DOHH2 (cell line): ENCODE measurements around the gene ZNRD2.

ENCODE experiments used
- H3F3A ChIP-seq: fragments of 200-600 bp; sonication (generic), shearing (Covaris generic); 2 replicates; pipeline ENCODE4 v1.6.0; 2016; ENCODE audit warnings: antibody characterized with exemption, mild to moderate bottlenecking; ENCODE audit not compliant: control insufficient read depth, insufficient read depth
- H3K27ac ChIP-seq: fragments of 200-600 bp; sonication (generic); 2 replicates; pipeline ENCODE4 v1.5.1; 2014; ENCODE audit warnings: low read depth, mild to moderate bottlenecking, low read length, moderate library complexity
- H3K27me3 ChIP-seq: fragments of 200-600 bp; sonication (generic); 2 replicates; pipeline ENCODE4 v1.6.1; 2014; ENCODE audit warnings: mild to moderate bottlenecking, low read length, mixed read lengths; ENCODE audit not compliant: control insufficient read depth
- H3K36me3 ChIP-seq: fragments of 200-600 bp; sonication (generic); 2 replicates; pipeline ENCODE4 v1.6.1; 2014; ENCODE audit warnings: mild to moderate bottlenecking, low read length, moderate library complexity, mixed read lengths; ENCODE audit not compliant: control insufficient read depth
- H3K4me1 ChIP-seq: fragments of 200-600 bp; sonication (generic); 2 replicates; pipeline ENCODE4 v1.6.1; 2014; ENCODE audit warnings: mild to moderate bottlenecking, low read length, mixed read lengths; ENCODE audit not compliant: control insufficient read depth
- H3K4me2 ChIP-seq: fragments of 200-600 bp; sonication (generic); 2 replicates; pipeline ENCODE4 v1.6.0; 2014; ENCODE audit warnings: mild to moderate bottlenecking, low read length, moderate library complexity
- H3K4me3 ChIP-seq: fragments of 200-600 bp; sonication (generic); 2 replicates; pipeline ENCODE4 v1.5.1; 2014; ENCODE audit warnings: mild to moderate bottlenecking, low read length, mixed read lengths
- H3K79me2 ChIP-seq: fragments of 200-600 bp; sonication (generic); 2 replicates; pipeline ENCODE4 v1.6.1; 2014; ENCODE audit warnings: mild to moderate bottlenecking, low read length, mixed read lengths; ENCODE audit not compliant: control insufficient read depth
- H3K9me2 ChIP-seq: fragments of 200-600 bp; sonication (generic); replicated peaks from 2 replicates; pipeline ENCODE4 v1.6.1; 2014; ENCODE audit warnings: mild to moderate bottlenecking, low read length, mixed read lengths; ENCODE audit not compliant: control insufficient read depth
- H3K9me3 ChIP-seq: fragments of 200-600 bp; sonication (generic); 2 replicates; pipeline ENCODE4 v1.6.1; 2014; ENCODE audit warnings: antibody characterized with exemption, low read length, mixed read lengths; ENCODE audit not compliant: control insufficient read depth, insufficient read depth
- H4K20me1 ChIP-seq: fragments of 200-600 bp; sonication (generic); 2 replicates; pipeline ENCODE4 v1.6.0; 2014; ENCODE audit warnings: low read depth, mild to moderate bottlenecking, antibody characterized with exemption, low read length, moderate library complexity; ENCODE audit not compliant: control insufficient read depth, insufficient read depth
- CTCF ChIP-seq: fragments of 200-600 bp; sonication (generic); IDR thresholded peaks from one replicate; pipeline ENCODE4 v1.5.1; 2014; ENCODE audit warnings: antibody characterized with exemption, mild to moderate bottlenecking, low read depth, low read length; ENCODE audit not compliant: poor library complexity, severe bottlenecking
- EZH2phosphoT487 ChIP-seq: fragments of 200-600 bp; sonication (generic); IDR thresholded peaks from 2 replicates; pipeline ENCODE4 v1.6.1; 2017; ENCODE audit warnings: borderline replicate concordance, mild to moderate bottlenecking, antibody characterized with exemption, low read length, moderate library complexity, mixed read lengths

Gene ZNRD2

GRCh38 chr11:65599955-65600246, 29.6 kb downstream of the ZNRD2 start:
- H4K20me1 ChIP-seq, result no peaks in the 10 kb centered on the region
- H3K27me3 ChIP-seq, result no peaks in the 10 kb centered on the region
- no peak overlapping the region for H3K27ac ChIP-seq
- no peak overlapping the region for H3K4me3 ChIP-seq
- TF ChIP-seq EZH2phosphoT487, result no peak
- no peak overlapping the region for H3K4me2 ChIP-seq
- H3K36me3 ChIP-seq, result peaks cover 23% of the 10 kb centered on the region
- H3K9me2 ChIP-seq, result no peaks in the 10 kb centered on the region
- peaks cover 12% of the 10 kb centered on the region for H3K4me1 ChIP-seq
- no peaks in the 10 kb centered on the region for H3K9me3 ChIP-seq
- H3K79me2 ChIP-seq, result no peaks in the 10 kb centered on the region
- no peaks in the 10 kb centered on the region for H3F3A ChIP-seq

GRCh38 chr11:65604258-65604657, 34.0 kb downstream of the ZNRD2 start:
- Histone ChIP-seq H3K9me2 (no peaks in the 10 kb centered on the region), H3K4me3 (no peak overlapping the region), H3F3A (no peaks in the 10 kb centered on the region), H3K4me1 (peaks cover 12% of the 10 kb centered on the region), H3K27ac (no peak overlapping the region), H3K4me2 (no peak overlapping the region), H3K27me3 (no peaks in the 10 kb centered on the region), H4K20me1 (no peaks in the 10 kb centered on the region), H3K36me3 (peaks cover 46% of the 10 kb centered on the region), H3K79me2 (no peaks in the 10 kb centered on the region), H3K9me3 (no peaks in the 10 kb centered on the region)
- TF ChIP-seq EZH2phosphoT487, result no peak
- no peak for TF ChIP-seq CTCF

- TF ChIP-seq CTCF (no peak), EZH2phosphoT487 (no peak)
- Histone ChIP-seq H3K9me2 (no peaks in the 10 kb centered on the region), H3K4me1 (peaks cover 28% of the 10 kb centered on the region), H3K9me3 (no peaks in the 10 kb centered on the region), H3K4me3 (no peak overlapping the region), H3K27ac (no peak overlapping the region), H3K4me2 (no peak overlapping the region), H3F3A (no peaks in the 10 kb centered on the region), H3K79me2 (peaks cover 23% of the 10 kb centered on the region), H3K27me3 (no peaks in the 10 kb centered on the region), H3K36me3 (peaks cover 62% of the 10 kb centered on the region), H4K20me1 (no peaks in the 10 kb centered on the region)
Observed at GRCh38 chr11:65606876-65607613, 36.8 kb downstream of the ZNRD2 start.

- H4K20me1 ChIP-seq, result no peaks in the 10 kb centered on the region
- H3K4me3 ChIP-seq, result no peak overlapping the region
- no peaks in the 10 kb centered on the region for H3K9me2 ChIP-seq
- peaks cover 68% of the 10 kb centered on the region for H3K36me3 ChIP-seq
- H3K79me2 ChIP-seq, result peaks cover 30% of the 10 kb centered on the region
- peaks cover 34% of the 10 kb centered on the region for H3K4me1 ChIP-seq
- no peak overlapping the region for H3K4me2 ChIP-seq
- no peaks in the 10 kb centered on the region for H3K27me3 ChIP-seq
- no peaks in the 10 kb centered on the region for H3K9me3 ChIP-seq
- TF ChIP-seq EZH2phosphoT487 (no peak), CTCF (no peak)
- H3K27ac ChIP-seq, result no peak overlapping the region
- H3F3A ChIP-seq, result no peaks in the 10 kb centered on the region
Observed at GRCh38 chr11:65607614-65608426, 37.5 kb downstream of the ZNRD2 start.
